Breast epithelium (tissue), 3 donors: ENCODE measurements around the gene C14orf180.

ENCODE experiments used
- CTCF ChIP-seq, 3 donors: fragments of 450-650 bp; IDR thresholded peaks; one replicate each; pipeline ENCODE4 v1.5.1; 2016 to 2017; ENCODE audit warnings: antibody characterized with exemption in 3 of 3, mild to moderate bottlenecking in 3 of 3, moderate library complexity in 3 of 3
- POLR2A ChIP-seq: fragments of 450-650 bp; IDR thresholded peaks from one replicate; pipeline ENCODE4 v1.6.1; 2016; ENCODE audit warnings: antibody characterized with exemption, mild to moderate bottlenecking, moderate library complexity
- POLR2AphosphoS5 ChIP-seq, 3 donors: sonication (generic); formaldehyde crosslinking; IDR thresholded peaks; one replicate each; pipeline ENCODE4 v1.6.1; 2017; ENCODE audit warnings: antibody characterized with exemption in 3 of 3

- TF ChIP-seq POLR2AphosphoS5 (IDR thresholded peaks at IDR 0.05) (no peak), CTCF (IDR thresholded peaks at IDR 0.05) (no peak), POLR2A (no peak)
Observed at GRCh38 chr14:104593710-104594136, 14.2 kb downstream of the C14orf180 start.
